Measurements from ENCODE around the gene RNF169. TPM values are rescaled to one million over a fixed set of nuclear protein-coding genes. Genes with fewer than 3 reads are reported as not detected.

RNF169 gene
- total and polyA plus RNA-seq, 2 of the 8 experiments (the other 6 are each of a cell fraction or from before 2014, with no cell fraction given), result 3.6 to 12.5 TPM

DNA sequence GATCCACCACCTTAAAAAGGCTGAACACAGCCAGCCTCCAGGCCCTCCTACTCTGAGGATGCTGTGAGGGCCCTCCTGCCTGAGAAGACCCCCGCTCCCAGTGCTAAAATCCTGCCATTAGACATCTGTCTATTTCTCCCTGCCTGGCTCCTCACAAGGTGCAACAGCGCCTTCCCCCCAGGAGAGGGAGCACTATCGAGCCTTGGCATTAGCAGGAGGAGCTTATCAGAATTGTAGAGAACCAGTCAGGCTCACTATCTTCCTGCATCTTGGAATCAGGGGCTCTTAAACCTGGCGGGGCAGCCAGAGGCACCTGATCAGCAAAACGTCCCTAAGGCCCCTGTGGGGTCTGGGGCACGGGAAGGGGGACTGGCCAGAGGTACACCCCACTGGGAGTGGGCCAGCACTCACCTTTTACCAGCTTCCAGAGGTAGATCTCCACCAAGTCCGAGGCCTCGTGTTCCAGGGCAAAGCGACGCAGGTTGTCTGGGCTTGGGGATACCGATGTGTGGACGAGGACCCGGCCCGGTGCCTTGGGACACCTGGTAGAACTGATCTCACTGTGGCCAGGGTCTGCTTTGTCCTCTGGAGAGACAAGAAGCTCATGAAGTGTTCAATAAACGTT lies 46.2 kb upstream of the RNF169 start:
- WGBS, 2 experiments (ENCODE audit: extremely low coverage in 1 of 2, insufficient coverage in 1 of 2, insufficient read length in 1 of 2, insufficient replicate concordance in 2 of 2, low coverage in 1 of 2, low lambda C conversion rate in 2 of 2, missing lambda C conversion rate in 1 of 2), result 58% methylated on average over 15 of the region's 15 CpGs; no CpG with 5 or more reads in 1 of the 2 experiments
- Histone ChIP-seq H2BK20ac (ENCODE audit: low read length) (no peak overlapping the region), H3K56ac (replicated peaks; ENCODE audit: insufficient read length, low read depth, low read length) (no peak overlapping the region), H3K79me2 (ENCODE audit: control insufficient read depth in 1 of 2, insufficient read depth in 2 of 2, low read length in 2 of 2) (no peaks in the 10 kb centered on the region), H3K79me1 (ENCODE audit: low read depth, low read length) (no peaks in the 10 kb centered on the region), H3K4me3 (ENCODE audit: extremely low read depth in 1 of 4, insufficient read depth in 2 of 4, low read depth in 3 of 4, low read length in 4 of 4) (no peak overlapping the region), H3K27ac (ENCODE audit: low read depth, low read length) (no peak overlapping the region), H4K8ac (ENCODE audit: extremely low read depth, insufficient read depth, low read length) (no peak overlapping the region; the same call in 1 of the 2 replicates), H3K27me3 (replicated peaks in 1 of 4; ENCODE audit: control insufficient read depth in 3 of 4, extremely low read depth in 1 of 4, insufficient read depth in 3 of 4, low read length in 3 of 4) (no peaks in the 10 kb centered on the region), H3K14ac (ENCODE audit: insufficient read length) (no peak overlapping the region), H2AFZ (ENCODE audit: low read length) (0 out of 2 replicates have a peak overlapping the region, but pooled peaks have one; percentile 60), H2BK12ac (ENCODE audit: low read depth, low read length) (no peak overlapping the region), H3K4ac (replicated peaks; ENCODE audit: insufficient read length, low read depth, low read length) (no peak overlapping the region), H3K9me3 (ENCODE audit: insufficient read depth in 2 of 2, low read depth in 1 of 2, low read length in 1 of 2) (no peaks in the 10 kb centered on the region), H3K18ac (ENCODE audit: extremely low read depth, low read length) (no peak overlapping the region; the same call in 1 of the 2 replicates), H4K91ac (replicated peaks; ENCODE audit: insufficient read length, low read length) (no peak overlapping the region), H2BK5ac (ENCODE audit: low read depth, low read length) (no peak overlapping the region), H3K4me2 (ENCODE audit: insufficient read depth in 1 of 2, low read depth in 2 of 2, low read length in 2 of 2) (no peak overlapping the region), H2AK5ac (ENCODE audit: low read depth, low read length) (no peak overlapping the region), H3K4me1 (replicated peaks in 1 of 4; ENCODE audit: control insufficient read depth in 3 of 4, insufficient read depth in 4 of 4, low read length in 3 of 4) (peaks cover 0 to 3% (median under 1%) of the 10 kb centered on the region in 4 experiments; a peak in 2 of 7 replicates), H3K36me3 (ENCODE audit: control insufficient read depth in 2 of 4, insufficient read depth in 4 of 4, low read length in 3 of 4) (no peaks in the 10 kb centered on the region), H4K5ac (ENCODE audit: insufficient read length, low read depth, low read length) (no peak overlapping the region), H3K23ac (ENCODE audit: insufficient read length) (no peak overlapping the region), H3K23me2 (ENCODE audit: low read depth, low read length) (no peaks in the 10 kb centered on the region; the same call in 1 of the 2 replicates), H4K20me1 (replicated peaks in 1 of 2; ENCODE audit: control insufficient read depth in 1 of 2, insufficient read depth in 2 of 2, low read length in 2 of 2) (no peaks in the 10 kb centered on the region), H2BK15ac (ENCODE audit: low read length) (no peak overlapping the region), H2BK120ac (replicated peaks; ENCODE audit: low read depth, low read length) (no peak overlapping the region), H3K9ac (replicated peaks in 1 of 4; ENCODE audit: extremely low read depth in 1 of 4, low read depth in 3 of 4, low read length in 3 of 4) (no peak overlapping the region)
- POLR2A ChIA-PET (ENCODE audit: partially characterized antibody), result interaction anchor here (1.0 kb wide), 1 partner anchor 23 kb away, joined by 5 read pairs; no protein-coding TSS in a partner anchor
- DNase-seq (ENCODE audit: low read depth in 1 of 2, low spot score in 2 of 2) (peak; percentile 49 to 81), FAIRE-seq (peak; percentile 50)
- CTCF ChIA-PET (ENCODE audit: partially characterized antibody), result interaction anchor here (0.6 to 16.5 kb wide), 39 partner anchors 8 to 546 kb away, joined by 3 to 348 read pairs (median 4); partner anchors contain the start of genes POLD3 and RNF169
- no peak for TF ChIP-seq HDAC2 (IDR thresholded peaks at IDR 0.05; ENCODE audit: borderline replicate concordance in 1 of 2, low read depth in 2 of 2, low read length in 2 of 2)
- TF ChIP-seq TEAD4 (IDR thresholded peaks at IDR 0.05; ENCODE audit: low read depth, low read length), result 0 out of 2 replicates have a peak, but pooled peaks have one; percentile 8
- TF ChIP-seq YY1 (IDR thresholded peaks at IDR 0.05; ENCODE audit: low read depth, low read length), result peak; percentile 42; the same call in 1 of the 2 replicates
- 0 out of 2 replicates have a peak, but pooled peaks have one; percentile 2 for TF ChIP-seq TCF12 (IDR thresholded peaks at IDR 0.05; ENCODE audit: low read depth, low read length)
- no peak for TF ChIP-seq EP300 (IDR thresholded peaks at IDR 0.05; ENCODE audit: borderline replicate concordance in 1 of 2, low read depth in 2 of 2, low read length in 2 of 2)
- no peak for TF ChIP-seq ZNF274 (IDR thresholded peaks at IDR 0.05; ENCODE audit: borderline replicate concordance, extremely low read depth, low read length)
- TF ChIP-seq KDM4A (IDR thresholded peaks at IDR 0.05; ENCODE audit: low read depth, low read length, severe bottlenecking), result no peak
- no peak for TF ChIP-seq RFX5 (IDR thresholded peaks at IDR 0.05; ENCODE audit: borderline replicate concordance, low read depth, low read length)
- no peak for TF ChIP-seq CHD1 (IDR thresholded peaks at IDR 0.05; ENCODE audit: low read depth, low read length)

Measured in H1 (cell line).